Heart left ventricle (tissue), 16 donors: ENCODE data around the gene SMR3A. TPM values are rescaled to one million over a fixed set of nuclear protein-coding genes. Genes with fewer than 3 reads are reported as not detected.

Source experiments
- ATAC-seq, 4 donors: fragments of 200-7000 bp; cut with Tn5 transposase; one replicate each; pipeline ENCODE4 v1.9.1; 2020 to 2022; ENCODE audit warnings: moderate library complexity in 4 of 4, mild to moderate bottlenecking in 3 of 4, moderate number of reproducible peaks in 1 of 4
- DNase-seq, 5 donors: peaks; one replicate each; pipeline ENCODE4 v3.0.0-alpha.2; 2020
- H3K27ac ChIP-seq, 12 donors: fragments of 200-600 bp; sonication (generic) in 4 of 12; one replicate each; pipeline versions ENCODE4 v1.5.0 to v1.8.0; 2016 to 2022; ENCODE audit warnings: mild to moderate bottlenecking in 2 of 12
- H3K27me3 ChIP-seq, 9 donors: fragments of 200-600 bp; sonication (generic) in 2 of 9; one replicate each; pipeline versions ENCODE4 v1.5.1 to v1.8.0; 2016 to 2022; ENCODE audit warnings: mild to moderate bottlenecking in 3 of 9
- H3K36me3 ChIP-seq, 9 donors: fragments of 200-600 bp; sonication (generic) in 2 of 9; one replicate each; pipeline versions ENCODE4 v1.5.0 to v1.8.0; 2018 to 2022; ENCODE audit warnings: mild to moderate bottlenecking in 2 of 9
- H3K4me1 ChIP-seq, 12 donors: fragments of 200-600 bp; sonication (generic) in 4 of 12; one replicate each; pipeline versions ENCODE4 v1.5.0 to v1.8.0; 2016 to 2022; ENCODE audit warnings: mild to moderate bottlenecking in 3 of 12
- H3K4me3 ChIP-seq, 12 donors: fragments of 200-600 bp; sonication (generic) in 4 of 12; one replicate each; pipeline versions ENCODE4 v1.5.0 to v1.8.0; 2017 to 2022; ENCODE audit warnings: mild to moderate bottlenecking in 9 of 12, moderate library complexity in 4 of 12
- H3K9me3 ChIP-seq, 12 donors: fragments of 200-600 bp; sonication (generic) in 4 of 12; one replicate each; pipeline versions ENCODE4 v1.5.0 to v1.8.0; 2016 to 2022; ENCODE audit warnings: mild to moderate bottlenecking in 1 of 12
- POLR2A ChIP-seq, 2 donors: fragments of 450-650 bp; IDR thresholded peaks; one replicate each; pipeline ENCODE4 v1.6.1; 2017; ENCODE audit warnings: antibody characterized with exemption in 2 of 2, mild to moderate bottlenecking in 2 of 2, moderate library complexity in 2 of 2
- whole genome bisulfite sequencing, 4 donors: extraction: QIAGEN DNeasy Blood & Tissue Kit in 2 of 4; methylation state at CpG; one replicate each; pipeline versions ENCODE4 v1.1.5 to v1.1.7; 2013 to 2018; 5-methylcytosine and 5-hydroxymethylcytosine counted together
- intact Hi-C, 10 donors: fragments of 100-400 bp; cut with DNase I; formaldehyde crosslinking; loops; one replicate each; pipeline versions ENCODE4 v1.11.1 to v1.14.2; 2022
- polyA plus RNA-seq, 2 donors: library from polyadenylated mRNA; stranded (reverse); fragments of 200-250 nt; gene quantifications; one replicate each; pipeline ENCODE4 v1.2.3, GENCODE V29; 2013
- total RNA-seq, 9 donors: library from RNA; depleted of rRNA in 2 of 9; stranded (reverse); fragments of >200 nt in 2 of 9; fragmentation: NEBNext Ultra II Directional in 3 of 9; extraction: Animal tissue kit (Norgen Biotek cat#: 25700) in 3 of 9; gene quantifications; one replicate each; pipeline versions ENCODE4 v1.1.0 to v1.2.4, GENCODE V29; 2016 to 2023
- TF ChIP-seq, protein P1 (sequence below), 12 donors: fragments of 200-600 bp; sonication (generic) in 4 of 12; IDR thresholded peaks; one replicate each; pipeline versions ENCODE4 v1.5.0 to v1.8.0; 2018 to 2022; ENCODE audit warnings: antibody characterized with exemption in 12 of 12, mild to moderate bottlenecking in 5 of 12
- donor health status: ischemic (EF 13 %, LVEDD 7.1; RV severe dilation, severe dysfunction).
- donor health status: healthy with polysubstance abuse.
- donor health status: DM: no; HTN: yes; CAD: no.
- donor health status: DM: no; HTN: no; CAD: no.
- donor health status: ischemic (EF 25% LVEDD 6.9; RV normal size, moderate dysfunction).
- donor health status: ischemic (EF 25% LVEDD 5.7; RV mildly dilated, moderate dysfunction).
- donor health status: healthy.
- donor health status: DM: yes; HTN: yes; CAD: no.
- donor health status: ischemic (EF 35%, LVEDD 5.7; RV mildly dilated, moderate dysfunction).
- donor health status: nonischemic (EF 11% LVEDD 7.7; RV severe dilation, severe dysfunction).
- donor health status: DM: yes; HTN: yes; CAD: no.
- donor health status: PGD.
- donor health status: ischemic (EF 29% LVEDD 5.4; RV normal size, mild dysfunction).
- donor health status: nonischemic (EF 23%, LVEDD 6.1; RV moderate dilation, normal function).

The SMR3A gene
- total and polyA plus RNA-seq, 11 donors: not detected

DNA sequence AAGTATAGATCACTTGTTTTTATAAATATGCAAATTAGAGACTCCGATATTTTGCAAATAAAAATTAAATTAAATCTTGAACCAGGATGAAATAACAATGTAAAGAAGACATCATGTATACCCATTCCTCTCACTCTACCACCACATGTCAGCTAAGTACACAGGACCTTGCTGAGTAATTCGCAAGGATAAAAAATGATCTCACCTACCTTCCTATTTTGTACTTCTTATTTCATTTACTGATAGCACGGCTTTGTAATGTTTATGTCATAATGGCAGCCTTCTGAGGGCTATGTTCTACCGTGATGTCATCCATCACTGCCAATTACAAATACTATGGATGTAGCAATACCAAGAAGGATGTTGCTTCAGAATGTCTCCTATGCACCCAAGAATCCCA lies 11.4 kb downstream of the SMR3A start:
- no peaks in the 10 kb centered on the region for H3K4me1 ChIP-seq
- intact Hi-C loops: no loop called here
- no peaks in the 10 kb centered on the region for H3K27me3 ChIP-seq
- no peak overlapping the region for H3K4me3 ChIP-seq
- ATAC-seq (no peak), DNase-seq (no peak)
- no peaks in the 10 kb centered on the region for H3K36me3 ChIP-seq
- no peak overlapping the region for H3K27ac ChIP-seq
- WGBS, 4 donors: 81 to 89% (median 82%) methylated on average over 4 of the region's 4 CpGs
- TF ChIP-seq POLR2A (IDR thresholded peaks at IDR 0.05): no peak
- TF ChIP-seq, protein P1, sequence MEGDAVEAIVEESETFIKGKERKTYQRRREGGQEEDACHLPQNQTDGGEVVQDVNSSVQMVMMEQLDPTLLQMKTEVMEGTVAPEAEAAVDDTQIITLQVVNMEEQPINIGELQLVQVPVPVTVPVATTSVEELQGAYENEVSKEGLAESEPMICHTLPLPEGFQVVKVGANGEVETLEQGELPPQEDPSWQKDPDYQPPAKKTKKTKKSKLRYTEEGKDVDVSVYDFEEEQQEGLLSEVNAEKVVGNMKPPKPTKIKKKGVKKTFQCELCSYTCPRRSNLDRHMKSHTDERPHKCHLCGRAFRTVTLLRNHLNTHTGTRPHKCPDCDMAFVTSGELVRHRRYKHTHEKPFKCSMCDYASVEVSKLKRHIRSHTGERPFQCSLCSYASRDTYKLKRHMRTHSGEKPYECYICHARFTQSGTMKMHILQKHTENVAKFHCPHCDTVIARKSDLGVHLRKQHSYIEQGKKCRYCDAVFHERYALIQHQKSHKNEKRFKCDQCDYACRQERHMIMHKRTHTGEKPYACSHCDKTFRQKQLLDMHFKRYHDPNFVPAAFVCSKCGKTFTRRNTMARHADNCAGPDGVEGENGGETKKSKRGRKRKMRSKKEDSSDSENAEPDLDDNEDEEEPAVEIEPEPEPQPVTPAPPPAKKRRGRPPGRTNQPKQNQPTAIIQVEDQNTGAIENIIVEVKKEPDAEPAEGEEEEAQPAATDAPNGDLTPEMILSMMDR (IDR thresholded peaks at IDR 0.05): no peak
- H3K9me3 ChIP-seq: peaks cover 0 to 5% (median 0%) of the 10 kb centered on the region in 12 donors

DNA sequence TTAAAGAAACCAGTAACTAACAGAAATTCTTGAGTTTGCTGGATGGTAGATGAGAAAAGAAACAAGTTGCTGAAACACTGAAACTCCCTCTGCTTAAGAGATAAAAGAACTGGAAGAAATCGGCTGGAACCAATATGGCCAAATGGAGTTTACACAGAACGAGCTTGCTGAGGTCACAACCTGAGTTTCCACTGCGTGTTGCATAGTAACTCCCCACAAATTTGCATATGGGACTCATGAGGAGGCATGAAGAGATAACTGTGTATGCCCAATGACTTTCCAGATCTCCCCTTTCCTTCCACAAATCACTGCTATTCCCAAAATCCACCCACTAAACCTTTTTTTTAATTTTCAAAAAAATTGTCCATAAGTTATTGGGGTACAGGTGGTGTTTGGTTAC lies 12.2 kb downstream of the SMR3A start:
- H3K27me3 ChIP-seq: no peaks in the 10 kb centered on the region
- 66 to 74% (median 69%) methylated on average over 3 of the region's 3 CpGs for WGBS, 4 donors
- H3K27ac ChIP-seq: no peak overlapping the region
- no peak for ATAC-seq
- no peak overlapping the region for H3K4me3 ChIP-seq
- no peaks in the 10 kb centered on the region for H3K36me3 ChIP-seq
- TF ChIP-seq, protein P1 (IDR thresholded peaks at IDR 0.05): no peak
- no peak for TF ChIP-seq POLR2A (IDR thresholded peaks at IDR 0.05)
- H3K4me1 ChIP-seq: no peaks in the 10 kb centered on the region
- peaks cover 0 to 5% (median 0%) of the 10 kb centered on the region in 12 donors for H3K9me3 ChIP-seq
- intact Hi-C loops: no loop called here
- no peak for DNase-seq

DNA sequence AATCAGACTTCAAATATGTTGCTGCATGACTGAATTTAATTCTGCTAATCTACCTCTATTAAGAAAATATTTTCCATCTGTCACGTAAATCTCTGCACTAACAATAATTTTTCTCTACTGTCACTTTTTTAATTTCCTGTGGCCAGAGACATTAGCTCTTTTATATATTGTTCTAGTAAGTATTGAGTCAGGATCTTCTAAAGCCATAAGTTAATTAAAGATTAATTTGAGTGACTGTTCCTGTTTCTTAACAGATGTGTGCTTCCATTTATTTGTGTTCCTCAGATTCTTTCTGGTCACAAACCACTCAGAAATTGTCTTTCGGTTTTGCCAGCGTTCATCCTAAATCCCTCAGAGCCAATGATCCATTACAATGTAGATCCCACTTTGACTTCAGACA lies 20.0 kb downstream of the SMR3A start:
- no peak overlapping the region for H3K4me3 ChIP-seq
- no peaks in the 10 kb centered on the region for H3K4me1 ChIP-seq
- H3K27ac ChIP-seq: no peak overlapping the region
- TF ChIP-seq, protein P1 (IDR thresholded peaks at IDR 0.05): no peak
- no peak for TF ChIP-seq POLR2A (IDR thresholded peaks at IDR 0.05)
- peaks cover 0 to 2% (median 0%) of the 10 kb centered on the region in 12 donors for H3K9me3 ChIP-seq
- H3K27me3 ChIP-seq: no peaks in the 10 kb centered on the region
- DNase-seq (no peak), ATAC-seq (no peak)
- intact Hi-C loops: no loop called here
- WGBS, 4 donors: 83 to 84% (median 83%) methylated on average over 3 of the region's 3 CpGs
- no peaks in the 10 kb centered on the region for H3K36me3 ChIP-seq

DNA sequence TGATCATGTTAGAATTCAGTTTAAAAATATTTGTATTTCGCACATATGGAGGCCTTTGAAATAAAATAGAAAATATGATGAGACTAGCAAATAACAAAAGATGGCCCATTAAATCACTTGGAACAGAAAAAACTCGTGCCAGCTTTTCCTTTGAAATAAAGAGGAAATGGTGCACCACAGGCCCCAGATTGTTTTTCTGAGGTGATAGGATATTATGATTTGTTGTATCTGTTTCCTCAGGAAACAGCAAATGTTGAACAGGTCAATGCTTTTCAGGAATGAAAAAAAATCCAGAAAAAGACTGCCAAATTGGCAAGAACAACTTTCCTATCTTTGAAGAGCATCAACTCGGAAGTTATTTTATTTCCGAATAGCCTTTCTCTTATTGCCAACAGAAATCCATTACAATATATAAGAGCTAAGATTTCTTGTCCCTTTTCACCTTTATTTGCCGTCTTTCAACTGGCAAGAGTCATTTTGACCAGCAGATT lies 22.2 kb downstream of the SMR3A start, which contains the start of gene SMR3B:
Gene SMR3B, plus strand, starts transcription at position 441 of the 491 bp plus-strand sequence. CDS start 1,380 bp downstream, outside the sequence.
- TF ChIP-seq POLR2A (IDR thresholded peaks at IDR 0.05): no peak
- TF ChIP-seq, protein P1 (IDR thresholded peaks at IDR 0.05): no peak
- no peak within 1 kb of the TSS for H3K27ac ChIP-seq
- ATAC-seq (no peak), DNase-seq (no peak)
- 54 to 73% (median 68%) methylated on average over 5 of the region's 5 CpGs for WGBS, 4 donors
- H3K9me3 ChIP-seq: peaks cover 0 to 2% (median 0%) of the 10 kb centered on the region in 12 donors
- H3K27me3 ChIP-seq: no peaks in the 10 kb centered on the region
- no peaks in the 10 kb centered on the region for H3K36me3 ChIP-seq
- H3K4me1 ChIP-seq: no peaks in the 10 kb centered on the region
- H3K4me3 ChIP-seq: no peak within 1 kb of the TSS
- intact Hi-C loops: no loop called here
